Measurements from ENCODE around the gene RERE.

- TF ChIP-seq CTCF (IDR thresholded peaks at IDR 0.05) (no peak), POLR2A (IDR thresholded peaks at IDR 0.05) (no peak)
Measured at GRCh38 chr1:8584316-8584715, 233.1 kb downstream of the RERE start.

All from thyroid gland (tissue), 4 donors.